Measurements from ENCODE around the gene S100PBP.

The S100PBP gene

DNA sequence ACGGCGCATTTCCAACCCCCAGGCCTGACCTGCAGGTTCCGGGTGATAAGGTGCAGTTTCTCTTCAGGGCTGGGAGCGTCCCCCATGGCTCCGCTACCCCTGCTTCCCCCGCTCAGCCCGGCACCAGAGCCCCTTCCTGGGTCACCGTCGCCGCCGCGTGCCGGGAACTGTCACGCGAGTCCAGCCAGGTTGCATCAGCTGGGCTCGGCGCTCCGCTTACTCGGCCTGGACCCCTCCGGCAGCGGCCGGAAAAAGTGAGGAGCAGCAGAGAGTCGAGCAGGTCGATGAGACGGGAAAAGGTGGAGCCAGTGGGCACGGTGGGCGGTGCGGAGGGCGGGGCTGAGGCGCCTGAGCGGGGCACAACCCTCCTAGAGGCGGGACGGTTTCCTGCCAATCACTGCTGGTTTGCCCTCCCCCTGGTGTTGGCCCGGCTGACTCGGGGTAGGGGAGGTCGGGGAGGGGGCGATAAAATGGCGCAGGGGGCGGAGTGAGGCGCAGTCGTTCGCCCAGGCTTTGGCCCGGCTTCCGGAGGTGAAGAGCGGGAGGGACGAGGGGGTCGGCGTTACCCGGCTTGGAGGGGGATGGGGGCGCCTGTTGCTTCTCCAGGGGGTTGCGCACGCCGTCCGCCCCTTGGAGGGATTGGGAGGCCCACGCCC lies at the start of gene S100PBP, which contains the start of gene YARS1:
S100PBP (plus strand) TSS at position 495 of the 656 bp plus-strand sequence. CDS start 8,447 bp downstream, outside the sequence.
YARS1 (minus strand) TSS at position 200 of the 656 bp plus-strand sequence; CDS start at position 86, 114 bp downstream.
- peak; percentile 93 to 94 for DNase-seq

DNA sequence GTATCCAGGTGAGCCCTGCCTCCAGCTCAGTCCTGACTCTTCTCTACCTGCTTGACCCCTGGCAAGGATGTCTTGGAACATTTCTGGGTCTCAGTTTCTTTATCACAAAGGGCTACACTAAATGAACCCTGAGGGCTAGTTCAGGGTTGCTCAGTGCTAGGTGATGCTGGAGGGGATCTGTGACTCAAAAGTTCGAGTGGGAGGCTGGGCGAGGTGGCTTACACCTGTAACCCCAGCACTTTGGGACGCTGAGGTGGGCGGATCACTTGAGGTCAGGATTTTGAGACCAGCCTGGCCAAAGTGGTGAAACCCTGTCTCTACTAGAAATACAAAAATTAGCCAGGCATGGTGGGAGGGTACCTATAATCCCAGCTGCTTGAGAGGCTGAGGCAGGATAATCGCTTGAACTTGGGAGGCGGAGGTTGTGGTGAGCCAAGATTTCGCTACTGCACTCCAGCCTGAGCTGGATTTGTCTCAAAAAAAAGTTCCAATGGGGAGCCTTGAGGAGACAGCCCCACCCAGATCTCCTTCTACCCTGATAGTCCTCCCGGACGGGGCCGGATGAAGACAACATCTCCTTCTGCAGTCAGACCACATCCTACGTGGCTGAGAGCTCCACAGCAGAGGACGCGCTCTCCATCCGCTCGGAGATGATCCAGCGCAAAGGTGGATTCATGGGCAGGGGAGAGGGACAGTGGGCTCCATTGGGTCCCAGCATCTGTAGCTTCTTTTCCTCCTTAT lies 49.2 kb upstream of the S100PBP start:
- DNase-seq, result no peak

DNA sequence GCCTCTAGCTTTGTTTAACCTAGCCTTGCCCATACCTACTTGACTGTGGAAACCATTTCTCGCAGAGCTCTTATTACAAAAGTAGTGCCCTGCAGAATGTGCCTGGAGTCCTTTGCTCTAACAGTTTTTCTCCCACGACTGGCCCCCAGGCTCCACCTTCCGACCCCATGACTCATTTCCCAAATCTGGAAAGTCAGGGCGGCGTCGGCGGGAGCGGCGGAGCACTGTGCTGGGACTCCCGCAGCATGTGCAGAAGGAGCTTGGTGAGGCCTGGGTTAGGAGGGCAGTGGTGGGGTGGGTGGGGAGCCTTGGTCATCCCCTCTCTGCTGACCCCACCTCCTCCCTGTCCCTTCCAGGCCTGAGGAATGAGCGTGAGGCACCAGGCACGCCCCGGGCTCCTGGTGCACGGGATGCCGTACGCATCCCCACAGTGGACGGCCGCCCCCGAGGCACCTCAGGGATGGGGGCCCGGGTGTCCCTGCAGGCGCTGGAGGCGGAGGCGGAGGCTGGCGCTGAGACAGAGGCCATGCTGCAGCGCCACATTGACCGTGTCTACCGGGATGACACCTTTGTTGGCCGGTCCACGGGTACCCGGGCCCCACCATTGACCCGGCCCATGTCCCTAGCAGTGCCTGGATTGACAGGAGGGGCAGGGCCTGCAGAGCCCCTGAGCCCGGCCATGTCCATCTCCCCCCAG lies 47.8 kb upstream of the S100PBP start:
- DNase-seq, result no peak

DNA sequence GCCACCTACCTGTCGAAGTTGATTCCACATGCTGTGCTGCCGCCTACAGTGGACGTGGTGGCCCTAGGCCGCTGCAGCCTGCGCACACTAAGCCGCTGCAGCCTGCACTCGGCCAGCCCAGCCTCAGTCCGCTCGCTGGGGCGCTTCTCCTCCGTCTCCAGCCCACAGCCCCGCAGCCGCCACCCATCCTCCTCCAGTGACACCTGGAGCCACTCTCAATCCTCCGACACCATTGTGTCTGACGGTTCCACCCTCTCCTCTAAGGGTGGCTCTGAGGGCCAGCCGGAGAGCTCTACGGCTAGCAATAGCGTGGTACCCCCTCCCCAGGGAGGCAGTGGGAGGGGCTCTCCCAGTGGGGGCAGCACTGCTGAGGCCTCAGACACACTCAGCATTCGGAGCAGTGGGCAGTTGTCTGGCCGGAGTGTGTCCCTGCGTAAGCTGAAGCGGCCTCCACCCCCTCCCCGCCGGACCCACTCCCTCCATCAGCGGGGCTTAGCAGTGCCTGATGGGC lies 47.2 kb upstream of the S100PBP start:
- DNase-seq, result no peak

DNA sequence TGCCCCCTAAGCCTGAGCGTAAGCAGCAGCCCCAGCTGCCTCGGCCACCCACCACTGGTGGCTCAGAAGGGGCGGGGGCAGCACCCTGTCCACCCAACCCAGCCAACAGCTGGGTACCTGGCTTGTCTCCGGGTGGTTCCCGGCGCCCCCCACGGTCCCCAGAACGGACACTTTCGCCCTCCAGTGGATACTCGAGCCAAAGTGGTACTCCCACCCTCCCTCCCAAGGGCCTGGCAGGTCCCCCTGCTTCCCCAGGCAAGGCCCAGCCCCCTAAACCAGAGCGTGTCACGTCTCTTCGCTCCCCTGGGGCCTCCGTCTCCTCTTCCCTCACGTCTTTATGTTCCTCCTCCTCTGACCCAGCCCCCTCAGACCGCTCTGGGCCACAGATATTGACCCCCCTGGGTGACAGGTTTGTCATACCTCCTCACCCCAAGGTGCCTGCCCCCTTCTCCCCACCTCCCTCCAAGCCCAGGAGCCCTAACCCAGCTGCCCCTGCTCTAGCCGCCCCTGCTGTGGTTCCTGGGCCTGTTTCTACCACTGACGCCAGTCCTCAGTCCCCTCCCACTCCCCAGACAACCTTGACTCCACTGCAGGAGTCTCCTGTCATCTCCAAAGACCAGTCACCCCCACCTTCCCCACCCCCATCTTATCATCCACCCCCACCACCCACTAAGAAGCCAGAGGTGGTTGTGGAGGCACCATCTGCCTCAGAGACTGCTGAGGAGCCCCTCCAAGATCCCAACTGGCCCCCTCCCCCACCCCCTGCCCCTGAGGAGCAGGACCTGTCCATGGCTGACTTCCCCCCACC lies 46.5 kb upstream of the S100PBP start:
- no peak for DNase-seq

DNA sequence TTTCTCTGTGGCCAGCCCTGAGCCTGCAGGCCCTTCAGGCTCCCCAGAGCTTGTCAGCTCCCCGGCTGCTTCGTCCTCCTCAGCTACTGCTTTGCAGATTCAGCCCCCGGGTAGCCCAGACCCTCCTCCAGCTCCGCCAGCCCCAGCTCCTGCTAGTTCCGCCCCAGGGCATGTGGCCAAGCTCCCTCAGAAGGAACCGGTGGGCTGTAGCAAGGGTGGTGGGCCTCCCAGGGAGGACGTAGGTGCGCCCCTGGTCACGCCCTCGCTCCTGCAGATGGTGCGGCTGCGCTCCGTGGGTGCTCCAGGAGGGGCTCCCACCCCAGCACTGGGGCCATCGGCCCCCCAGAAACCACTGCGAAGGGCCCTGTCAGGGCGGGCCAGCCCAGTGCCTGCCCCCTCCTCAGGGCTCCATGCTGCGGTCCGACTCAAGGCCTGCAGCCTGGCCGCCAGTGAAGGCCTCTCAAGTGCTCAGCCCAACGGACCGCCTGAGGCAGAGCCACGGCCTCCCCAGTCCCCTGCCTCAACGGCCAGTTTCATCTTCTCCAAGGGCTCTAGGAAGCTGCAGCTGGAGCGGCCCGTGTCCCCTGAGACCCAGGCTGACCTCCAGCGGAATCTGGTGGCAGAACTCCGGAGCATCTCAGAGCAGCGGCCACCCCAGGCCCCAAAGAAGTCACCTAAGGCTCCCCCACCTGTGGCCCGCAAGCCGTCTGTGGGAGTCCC lies 45.7 kb upstream of the S100PBP start:
- no peak for DNase-seq

DNA sequence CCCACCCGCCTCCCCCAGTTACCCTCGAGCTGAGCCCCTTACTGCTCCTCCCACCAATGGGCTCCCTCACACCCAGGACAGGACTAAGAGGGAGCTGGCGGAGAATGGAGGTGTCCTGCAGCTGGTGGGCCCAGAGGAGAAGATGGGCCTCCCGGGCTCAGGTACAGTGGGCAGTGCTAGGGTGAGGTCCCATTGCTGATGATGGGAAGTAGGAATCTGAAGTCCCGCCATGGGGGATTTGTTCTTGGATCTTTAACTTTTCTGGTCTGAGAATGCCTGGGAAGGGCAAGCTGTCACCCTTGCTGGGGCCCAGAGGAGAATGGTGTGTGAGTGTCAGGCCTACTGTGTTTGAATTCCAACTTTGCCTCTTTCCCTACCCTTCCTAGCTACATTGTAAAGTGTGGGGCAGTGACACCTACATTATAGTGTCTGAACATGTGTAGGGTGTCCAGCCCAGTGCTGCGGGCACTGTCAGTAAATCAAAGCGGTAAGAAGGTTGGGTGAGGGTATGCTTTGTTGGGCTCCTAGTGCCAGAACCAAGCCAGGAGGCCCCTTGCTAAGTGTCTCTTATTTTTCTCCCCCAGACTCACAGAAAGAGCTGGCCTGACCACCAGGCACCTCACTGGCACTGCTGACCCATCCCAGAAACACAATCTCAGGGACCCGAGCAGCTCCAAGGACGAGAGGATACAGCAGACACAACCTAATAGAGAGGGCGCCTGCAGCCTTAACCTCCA lies 45.0 kb upstream of the S100PBP start:
- no peak for DNase-seq

DNA sequence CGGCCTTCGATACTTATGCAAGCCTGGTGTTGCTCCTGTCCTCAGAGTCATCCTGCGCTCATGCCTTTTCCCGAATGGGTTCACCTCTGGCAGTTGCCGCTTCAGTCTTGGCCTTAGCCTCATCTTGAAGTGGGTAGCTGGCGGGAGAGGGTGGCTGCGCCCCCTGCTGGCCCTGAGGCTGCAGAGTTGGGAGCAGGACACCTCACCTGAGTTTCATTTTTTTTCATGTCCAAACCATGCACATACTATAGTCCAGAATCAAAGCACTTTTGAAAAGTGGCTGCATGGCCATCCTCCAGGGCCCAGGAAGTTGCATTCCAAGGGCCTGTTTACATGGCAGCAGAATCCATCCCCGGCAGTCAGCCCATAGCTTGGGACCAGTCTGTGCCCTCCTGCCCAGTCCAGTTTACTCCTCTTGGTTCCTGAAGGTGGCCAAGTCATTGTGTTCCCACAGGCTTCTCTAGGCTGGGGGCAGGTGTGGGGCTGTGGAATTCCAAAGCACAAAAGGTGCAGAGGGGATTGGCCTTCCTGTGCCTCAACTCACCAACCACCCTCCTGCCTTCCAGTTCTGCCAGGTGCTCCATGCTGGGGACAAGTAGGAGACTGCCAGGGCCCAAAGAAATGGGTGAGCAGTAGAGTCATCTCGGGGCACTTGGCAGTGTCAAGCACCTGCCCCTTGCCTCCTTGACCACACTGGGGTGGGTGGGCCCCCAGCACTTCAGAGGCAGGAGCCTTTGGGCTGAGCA lies 44.3 kb upstream of the S100PBP start:
- peak; percentile 27 for DNase-seq

DNA sequence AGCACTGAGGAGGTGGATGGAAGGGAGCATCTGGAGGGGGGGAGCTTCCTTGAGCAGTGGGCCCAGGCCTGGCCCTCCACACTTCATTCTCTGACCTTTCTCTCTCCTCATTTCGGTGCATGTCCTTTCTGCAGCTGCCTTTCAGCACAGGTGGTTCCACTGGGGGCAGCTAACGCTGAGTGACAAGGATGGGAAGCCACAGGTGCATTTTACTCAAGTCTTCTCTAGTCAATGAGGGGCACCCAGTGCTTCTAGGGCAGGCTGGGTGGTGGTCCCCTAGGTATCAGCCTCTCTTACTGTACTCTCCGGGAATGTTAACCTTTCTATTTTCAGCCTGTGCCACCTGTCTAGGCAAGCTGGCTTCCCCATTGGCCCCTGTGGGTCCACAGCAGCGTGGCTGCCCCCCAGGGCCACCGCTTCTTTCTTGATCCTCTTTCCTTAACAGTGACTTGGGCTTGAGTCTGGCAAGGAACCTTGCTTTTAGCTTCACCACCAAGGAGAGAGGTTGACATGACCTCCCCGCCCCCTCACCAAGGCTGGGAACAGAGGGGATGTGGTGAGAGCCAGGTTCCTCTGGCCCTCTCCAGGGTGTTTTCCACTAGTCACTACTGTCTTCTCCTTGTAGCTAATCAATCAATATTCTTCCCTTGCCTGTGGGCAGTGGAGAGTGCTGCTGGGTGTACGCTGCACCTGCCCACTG lies 43.5 kb upstream of the S100PBP start:
- no peak for DNase-seq

DNA sequence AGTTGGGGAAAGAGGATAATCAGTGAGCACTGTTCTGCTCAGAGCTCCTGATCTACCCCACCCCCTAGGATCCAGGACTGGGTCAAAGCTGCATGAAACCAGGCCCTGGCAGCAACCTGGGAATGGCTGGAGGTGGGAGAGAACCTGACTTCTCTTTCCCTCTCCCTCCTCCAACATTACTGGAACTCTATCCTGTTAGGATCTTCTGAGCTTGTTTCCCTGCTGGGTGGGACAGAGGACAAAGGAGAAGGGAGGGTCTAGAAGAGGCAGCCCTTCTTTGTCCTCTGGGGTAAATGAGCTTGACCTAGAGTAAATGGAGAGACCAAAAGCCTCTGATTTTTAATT lies 43.0 kb upstream of the S100PBP start:
- DNase-seq, result no peak

DNA sequence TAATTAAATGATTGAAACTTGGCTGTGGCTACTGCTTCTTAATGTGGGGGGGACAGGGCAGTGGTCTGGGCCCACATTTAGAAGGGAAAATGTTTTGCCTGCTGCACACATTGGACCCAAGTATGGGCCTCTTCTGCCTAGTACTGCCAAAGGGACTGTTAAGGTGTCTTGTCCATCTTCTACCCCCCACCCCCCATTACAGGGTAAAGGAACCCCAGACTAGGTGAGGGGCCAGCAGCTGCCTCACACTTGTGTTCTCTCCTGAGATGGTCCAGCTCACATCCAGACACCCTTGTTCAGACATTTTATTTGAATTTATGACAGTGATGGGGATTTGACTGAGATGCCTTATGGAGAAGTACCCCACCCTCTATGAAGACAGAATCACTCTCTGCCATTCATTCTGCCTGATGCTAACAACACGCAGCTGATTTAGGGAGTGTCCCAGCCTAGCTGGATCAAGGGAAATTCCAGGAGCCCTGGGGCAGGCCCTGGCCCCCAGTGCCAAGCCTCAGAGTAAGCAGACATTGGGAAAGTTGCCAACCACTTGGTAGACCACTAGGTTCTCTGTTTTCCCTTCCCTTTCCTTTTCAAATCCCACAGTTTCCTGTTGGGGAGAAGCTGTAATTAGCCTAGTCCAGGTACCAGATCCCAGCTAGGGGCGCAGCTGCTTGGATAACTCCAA lies 42.4 kb upstream of the S100PBP start:
- no peak for DNase-seq

DNA sequence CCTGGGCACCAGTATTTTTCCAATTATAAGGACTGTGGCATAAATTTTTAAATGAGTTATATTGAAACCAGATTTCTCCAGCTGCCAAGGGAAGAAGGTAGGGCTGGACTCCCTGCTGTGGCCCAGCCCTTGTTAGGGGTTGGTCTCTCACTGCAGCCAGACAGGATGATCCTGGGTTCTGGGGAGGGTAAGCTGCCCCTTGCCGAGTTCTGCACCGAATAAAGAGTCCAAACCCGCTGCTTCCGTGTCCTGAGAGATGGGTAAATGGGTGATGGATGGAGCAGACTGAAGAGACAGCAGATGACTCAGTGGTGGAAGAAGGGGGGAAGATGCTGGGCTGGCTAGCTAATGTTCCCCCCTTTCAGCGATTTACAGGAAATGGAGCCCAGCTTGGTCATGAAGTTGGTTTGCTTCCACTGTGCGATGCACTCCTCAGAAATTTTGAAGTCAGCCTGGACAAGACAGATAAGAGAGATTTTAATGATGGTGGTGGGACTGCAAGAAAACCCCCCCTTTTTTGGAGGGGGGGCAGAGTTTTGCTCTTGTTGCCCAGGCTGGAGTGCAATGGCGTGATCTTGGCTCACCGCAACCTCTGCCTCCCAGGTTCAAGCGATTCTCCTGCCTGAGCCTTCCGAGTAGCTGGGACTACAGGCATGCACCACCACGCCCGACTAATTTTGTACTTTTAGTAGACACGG lies 41.7 kb upstream of the S100PBP start:
- no peak for DNase-seq

DNA sequence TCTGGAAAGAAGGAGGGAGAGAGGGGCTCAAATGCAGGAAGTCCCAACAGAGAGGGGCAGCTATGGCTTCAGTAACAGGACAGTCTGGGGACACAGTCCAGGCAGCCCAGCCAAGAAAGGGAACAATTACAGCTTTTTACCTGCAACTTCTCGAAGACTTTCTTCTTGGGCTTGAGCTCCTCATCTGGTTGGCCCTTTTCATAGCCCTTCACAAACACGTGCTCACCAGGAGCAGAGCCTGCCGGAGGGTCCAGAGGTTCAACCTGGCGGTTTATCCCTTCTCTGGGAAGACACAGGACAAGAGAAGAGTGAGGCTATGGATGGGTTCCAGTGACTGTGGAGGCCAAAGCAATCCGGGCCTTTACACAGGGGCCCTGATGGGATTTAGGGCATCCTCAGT lies 38.2 kb upstream of the S100PBP start:
- DNase-seq, result no peak

DNA sequence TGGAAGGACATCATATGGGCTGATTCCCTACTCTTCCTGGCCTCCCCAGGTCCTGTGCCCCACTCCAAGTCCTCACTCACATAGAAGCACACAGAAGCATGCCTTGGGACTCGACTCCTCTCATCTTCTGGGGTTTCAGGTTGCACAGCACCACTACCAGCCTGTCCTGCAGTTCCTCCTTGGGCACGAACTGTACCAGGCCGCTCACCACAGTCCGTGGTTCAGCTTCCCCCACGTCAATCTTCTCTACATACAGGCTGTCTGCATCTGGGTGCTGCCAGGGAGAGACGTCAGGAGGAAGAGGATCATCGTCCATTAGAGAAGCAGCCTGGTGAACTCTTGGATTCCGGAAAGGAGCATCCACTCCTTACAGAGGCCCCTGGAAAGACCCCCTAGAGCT lies 37.4 kb upstream of the S100PBP start:
- DNase-seq, result no peak

DNA sequence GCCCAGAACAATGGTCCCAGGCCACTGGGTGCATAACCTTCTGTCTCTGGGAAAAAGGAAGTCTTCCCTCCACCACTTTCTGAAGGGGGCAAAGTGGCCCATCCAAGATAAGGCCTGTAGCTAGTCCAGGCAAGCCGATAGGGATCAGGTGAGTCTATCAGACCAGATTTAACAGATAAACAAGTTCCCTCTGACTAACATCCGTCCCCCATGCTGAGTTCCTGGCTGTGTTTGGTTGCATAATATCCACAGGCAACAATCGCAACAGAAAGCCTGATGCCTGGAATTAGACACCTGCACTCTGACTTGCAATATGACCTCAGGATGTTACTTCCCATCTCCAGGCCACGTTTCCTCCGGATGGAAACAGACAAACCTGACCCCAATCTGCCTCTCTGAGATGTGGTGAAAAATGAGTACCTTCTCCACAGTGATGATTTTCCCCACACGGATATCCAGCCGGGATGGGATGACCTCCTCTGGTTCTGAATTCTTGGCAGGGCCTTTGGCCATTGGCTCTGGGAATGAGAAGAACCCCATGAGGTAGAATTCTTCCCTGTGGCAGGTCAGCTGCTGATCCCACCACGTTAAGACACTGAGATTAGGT lies 36.7 kb upstream of the S100PBP start:
- DNase-seq, result no peak

DNA sequence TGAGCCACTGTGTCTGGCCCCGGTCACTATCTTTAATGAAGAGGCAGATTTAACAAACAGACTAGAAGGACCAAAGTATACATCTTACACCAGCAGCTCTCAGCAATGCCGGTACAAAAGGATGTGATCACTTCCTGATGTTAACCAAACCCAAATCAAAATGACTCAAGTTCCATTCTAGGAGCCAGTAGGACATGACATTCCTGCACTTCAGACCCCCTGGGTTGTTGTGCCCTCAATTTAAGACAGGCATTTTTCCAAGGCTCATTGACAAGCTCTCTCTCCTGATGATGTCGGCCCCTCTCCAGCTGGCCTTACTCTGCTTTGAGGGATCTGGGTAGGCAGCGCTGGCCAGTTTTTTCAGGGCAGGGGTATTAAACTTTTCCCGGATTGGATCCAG lies 35.4 kb upstream of the S100PBP start:
- DNase-seq, result no peak

DNA sequence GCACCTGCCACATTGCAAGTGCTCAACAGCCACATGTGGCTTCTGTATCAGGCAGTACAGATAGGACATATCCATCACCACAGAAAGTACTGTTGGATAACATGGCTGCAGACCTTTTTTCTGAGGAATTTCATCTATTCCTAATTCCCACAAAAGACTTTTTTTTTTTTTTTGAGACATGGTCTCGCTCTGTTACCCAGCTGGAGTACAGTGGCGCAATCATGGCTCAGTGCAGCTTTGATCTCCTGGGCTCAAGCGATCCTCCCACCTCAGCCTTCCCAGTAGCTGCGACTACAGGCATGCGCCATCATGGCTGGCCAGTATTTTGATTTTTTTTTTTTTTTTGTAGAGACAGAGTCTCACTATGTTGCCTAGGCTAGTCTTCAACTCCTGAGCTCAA lies 33.6 kb upstream of the S100PBP start:
- no peak for DNase-seq

DNA sequence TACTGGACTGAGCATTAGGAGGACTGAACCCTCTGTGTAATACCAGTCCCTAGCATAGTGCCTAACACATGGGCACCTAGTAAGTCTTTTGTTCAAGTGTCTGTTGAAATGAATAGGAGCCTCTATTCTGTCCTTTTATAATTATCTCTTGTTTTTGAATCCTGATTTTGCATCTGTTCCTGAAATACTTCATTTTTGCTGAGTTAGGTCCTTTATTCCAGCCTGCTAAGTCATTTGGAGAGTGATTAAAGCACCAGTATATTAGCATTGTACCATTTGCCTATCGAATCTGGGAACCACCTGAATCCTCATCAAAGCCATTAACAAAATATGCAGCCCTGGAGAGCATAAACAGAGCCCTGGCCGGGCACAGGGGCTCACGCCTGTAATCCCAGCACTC lies 32.6 kb upstream of the S100PBP start:
- no peak for DNase-seq

All from AML-193 (cell line).